Measurements from ENCODE around the gene TOX3.

The TOX3 gene

DNA sequence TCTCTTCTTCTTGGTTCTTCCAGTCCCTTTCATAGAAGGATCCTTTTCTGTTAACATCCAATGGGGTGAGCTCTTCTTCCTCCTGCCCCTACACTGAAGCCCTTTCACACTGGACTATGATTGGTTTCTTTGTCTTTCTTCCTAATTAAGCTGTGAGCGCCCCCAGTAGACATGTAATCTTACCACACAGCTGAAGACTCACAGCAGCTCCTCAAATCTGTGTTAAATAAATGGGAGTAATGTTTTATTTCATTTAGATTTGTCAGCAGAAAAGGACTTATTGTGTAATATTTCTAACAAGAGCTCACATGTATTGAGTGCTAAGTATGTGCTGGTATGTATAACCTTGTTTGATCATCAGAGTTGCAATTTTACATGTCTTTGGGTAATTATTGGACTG, 55.7 kb downstream of the TOX3 start:
- TF ChIP-seq, protein P1, sequence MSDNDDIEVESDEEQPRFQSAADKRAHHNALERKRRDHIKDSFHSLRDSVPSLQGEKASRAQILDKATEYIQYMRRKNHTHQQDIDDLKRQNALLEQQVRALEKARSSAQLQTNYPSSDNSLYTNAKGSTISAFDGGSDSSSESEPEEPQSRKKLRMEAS (IDR thresholded peaks at IDR 0.05) = no peak
- TF ChIP-seq YY1 (IDR thresholded peaks at IDR 0.05; ENCODE audit: low read depth) (no peak), NFIC (IDR thresholded peaks at IDR 0.05) (no peak)

DNA sequence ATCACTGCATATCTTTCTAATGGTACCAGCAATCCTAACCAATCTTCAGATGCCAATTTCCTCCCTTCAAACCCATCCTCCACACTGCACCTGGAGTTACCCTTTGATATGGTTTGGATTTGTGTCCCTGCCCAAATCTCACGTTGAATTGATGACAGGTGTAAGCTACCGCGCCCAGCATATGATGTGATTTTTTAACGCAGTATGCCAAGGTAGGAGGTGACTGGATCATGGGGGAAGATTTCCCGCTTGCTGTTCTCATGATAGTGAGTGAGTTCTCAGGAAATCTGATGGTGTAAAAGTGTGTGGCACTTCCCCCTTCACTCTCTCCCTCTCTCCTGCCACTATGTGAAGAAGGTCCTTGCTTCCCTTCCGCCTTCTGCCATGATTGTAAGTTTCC, 57.0 kb downstream of the TOX3 start:
- TF ChIP-seq TEAD4 (IDR thresholded peaks at IDR 0.05) = no peak
- no peak for TF ChIP-seq CEBPB (IDR thresholded peaks at IDR 0.05)
- TF ChIP-seq TCF12 (IDR thresholded peaks at IDR 0.05; ENCODE audit: low read depth) = no peak
- no peak for TF ChIP-seq EP300 (IDR thresholded peaks at IDR 0.05; ENCODE audit: borderline replicate concordance)
- no peak for TF ChIP-seq ZBTB7A (IDR thresholded peaks at IDR 0.05; ENCODE audit: low read depth)
- no peak for TF ChIP-seq TAF1 (IDR thresholded peaks at IDR 0.05; ENCODE audit: low read depth)
- TF ChIP-seq NFIC (IDR thresholded peaks at IDR 0.05) = no peak
- TF ChIP-seq, protein P2, sequence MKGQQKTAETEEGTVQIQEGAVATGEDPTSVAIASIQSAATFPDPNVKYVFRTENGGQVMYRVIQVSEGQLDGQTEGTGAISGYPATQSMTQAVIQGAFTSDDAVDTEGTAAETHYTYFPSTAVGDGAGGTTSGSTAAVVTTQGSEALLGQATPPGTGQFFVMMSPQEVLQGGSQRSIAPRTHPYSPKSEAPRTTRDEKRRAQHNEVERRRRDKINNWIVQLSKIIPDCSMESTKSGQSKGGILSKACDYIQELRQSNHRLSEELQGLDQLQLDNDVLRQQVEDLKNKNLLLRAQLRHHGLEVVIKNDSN (IDR thresholded peaks at IDR 0.05) = no peak

DNA sequence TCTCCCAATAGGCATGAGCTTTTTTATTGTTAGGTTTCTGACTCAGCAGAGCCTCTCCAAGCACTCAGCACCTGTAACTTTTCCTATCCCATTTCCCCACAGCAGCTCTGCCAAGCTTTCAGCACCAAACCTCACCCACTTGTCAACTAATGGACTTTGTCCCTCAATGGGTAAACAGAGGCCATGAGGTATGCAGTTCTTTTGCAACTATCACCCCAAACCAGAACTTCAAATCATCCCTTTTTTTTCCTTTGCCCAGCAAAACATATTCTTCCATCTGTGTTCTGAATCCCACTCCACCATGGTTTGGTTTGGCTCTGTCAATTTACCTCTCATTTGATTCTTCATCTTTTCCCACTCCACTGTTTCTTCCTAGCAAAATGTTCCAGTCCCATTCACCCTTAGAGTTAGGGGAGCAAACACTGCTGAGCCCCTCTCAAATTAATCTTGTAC, 58.1 kb downstream of the TOX3 start:
- TF ChIP-seq TCF12 (IDR thresholded peaks at IDR 0.05; ENCODE audit: low read depth) = no peak
- TF ChIP-seq NFIC (IDR thresholded peaks at IDR 0.05) = no peak
- TF ChIP-seq, protein P3, sequence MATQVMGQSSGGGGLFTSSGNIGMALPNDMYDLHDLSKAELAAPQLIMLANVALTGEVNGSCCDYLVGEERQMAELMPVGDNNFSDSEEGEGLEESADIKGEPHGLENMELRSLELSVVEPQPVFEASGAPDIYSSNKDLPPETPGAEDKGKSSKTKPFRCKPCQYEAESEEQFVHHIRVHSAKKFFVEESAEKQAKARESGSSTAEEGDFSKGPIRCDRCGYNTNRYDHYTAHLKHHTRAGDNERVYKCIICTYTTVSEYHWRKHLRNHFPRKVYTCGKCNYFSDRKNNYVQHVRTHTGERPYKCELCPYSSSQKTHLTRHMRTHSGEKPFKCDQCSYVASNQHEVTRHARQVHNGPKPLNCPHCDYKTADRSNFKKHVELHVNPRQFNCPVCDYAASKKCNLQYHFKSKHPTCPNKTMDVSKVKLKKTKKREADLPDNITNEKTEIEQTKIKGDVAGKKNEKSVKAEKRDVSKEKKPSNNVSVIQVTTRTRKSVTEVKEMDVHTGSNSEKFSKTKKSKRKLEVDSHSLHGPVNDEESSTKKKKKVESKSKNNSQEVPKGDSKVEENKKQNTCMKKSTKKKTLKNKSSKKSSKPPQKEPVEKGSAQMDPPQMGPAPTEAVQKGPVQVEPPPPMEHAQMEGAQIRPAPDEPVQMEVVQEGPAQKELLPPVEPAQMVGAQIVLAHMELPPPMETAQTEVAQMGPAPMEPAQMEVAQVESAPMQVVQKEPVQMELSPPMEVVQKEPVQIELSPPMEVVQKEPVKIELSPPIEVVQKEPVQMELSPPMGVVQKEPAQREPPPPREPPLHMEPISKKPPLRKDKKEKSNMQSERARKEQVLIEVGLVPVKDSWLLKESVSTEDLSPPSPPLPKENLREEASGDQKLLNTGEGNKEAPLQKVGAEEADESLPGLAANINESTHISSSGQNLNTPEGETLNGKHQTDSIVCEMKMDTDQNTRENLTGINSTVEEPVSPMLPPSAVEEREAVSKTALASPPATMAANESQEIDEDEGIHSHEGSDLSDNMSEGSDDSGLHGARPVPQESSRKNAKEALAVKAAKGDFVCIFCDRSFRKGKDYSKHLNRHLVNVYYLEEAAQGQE (IDR thresholded peaks at IDR 0.05; ENCODE audit: low read depth) = no peak
- TF ChIP-seq TEAD4 (IDR thresholded peaks at IDR 0.05) = no peak
- TF ChIP-seq EP300 (IDR thresholded peaks at IDR 0.05; ENCODE audit: borderline replicate concordance) = no peak
- TF ChIP-seq CREB1 (IDR thresholded peaks at IDR 0.05; ENCODE audit: low read depth) = no peak
- TF ChIP-seq, protein P2 (IDR thresholded peaks at IDR 0.05) = no peak
- TF ChIP-seq FOXM1 (IDR thresholded peaks at IDR 0.05; ENCODE audit: borderline replicate concordance, low read depth) = no peak
- TF ChIP-seq YY1 (IDR thresholded peaks at IDR 0.05; ENCODE audit: low read depth) = no peak
- TF ChIP-seq ZBTB7A (IDR thresholded peaks at IDR 0.05; ENCODE audit: low read depth) = no peak
- TF ChIP-seq RAD21 (IDR thresholded peaks at IDR 0.05; ENCODE audit: low read depth) = no peak
- TF ChIP-seq CEBPB (IDR thresholded peaks at IDR 0.05) = no peak
- TF ChIP-seq, protein P1 (IDR thresholded peaks at IDR 0.05) = no peak
- no peak for TF ChIP-seq EGR1 (IDR thresholded peaks at IDR 0.05)
- TF ChIP-seq TAF1 (IDR thresholded peaks at IDR 0.05; ENCODE audit: low read depth) = no peak

DNA sequence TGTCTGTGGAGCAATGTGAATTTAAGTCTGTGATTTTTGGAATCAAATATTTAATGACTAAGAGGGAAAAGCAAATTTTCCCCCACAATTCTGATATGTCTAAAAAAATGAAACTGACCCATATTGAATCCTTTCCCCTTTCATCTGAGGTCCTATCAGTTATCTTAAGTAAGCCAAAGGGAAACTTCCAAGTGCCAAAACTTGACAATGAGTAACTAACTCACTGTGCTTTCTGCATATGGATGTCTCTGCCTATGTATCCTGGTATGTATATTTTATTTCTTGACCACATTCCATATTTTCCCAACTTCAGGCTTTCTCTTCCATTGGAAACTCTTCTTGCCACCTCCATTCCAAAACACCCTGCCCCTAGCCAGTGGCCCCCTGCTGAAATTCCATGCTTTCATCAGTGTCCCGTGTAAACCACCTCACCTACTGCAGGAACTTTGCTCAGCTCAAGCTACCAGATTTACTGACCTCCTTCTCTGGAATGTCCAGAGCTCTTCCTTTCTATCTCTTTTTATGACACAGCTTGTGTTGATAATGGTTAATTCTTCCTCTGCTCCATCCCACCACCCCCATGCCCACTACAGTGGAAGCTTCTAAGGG, 59.0 kb downstream of the TOX3 start:
- TF ChIP-seq, protein P1 (IDR thresholded peaks at IDR 0.05) = no peak
- TF ChIP-seq, protein P2 (IDR thresholded peaks at IDR 0.05) = no peak
- TF ChIP-seq EP300 (IDR thresholded peaks at IDR 0.05; ENCODE audit: borderline replicate concordance) = no peak
- TF ChIP-seq EGR1 (IDR thresholded peaks at IDR 0.05) = no peak
- no peak for TF ChIP-seq TAF1 (IDR thresholded peaks at IDR 0.05; ENCODE audit: low read depth)

DNA sequence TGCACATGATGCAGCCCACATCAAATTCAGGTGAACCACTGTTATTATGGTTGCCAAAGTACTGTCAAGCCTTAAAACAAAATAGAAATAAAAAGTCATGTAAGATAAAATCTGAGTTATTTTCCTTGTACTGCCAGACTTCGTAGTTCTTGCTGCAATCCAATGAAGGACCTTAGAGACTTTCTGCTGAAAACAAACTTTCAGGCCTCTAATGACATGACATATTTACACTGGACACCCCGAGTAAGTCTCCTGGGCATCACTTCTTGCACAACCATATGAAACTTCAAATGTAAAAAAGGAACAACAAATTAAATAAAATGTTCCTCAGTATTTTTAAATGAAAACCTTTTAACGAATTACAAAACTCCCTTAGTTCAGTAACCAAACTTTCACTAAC, 66.7 kb downstream of the TOX3 start:
- TF ChIP-seq EP300 (IDR thresholded peaks at IDR 0.05; ENCODE audit: borderline replicate concordance) = no peak

DNA sequence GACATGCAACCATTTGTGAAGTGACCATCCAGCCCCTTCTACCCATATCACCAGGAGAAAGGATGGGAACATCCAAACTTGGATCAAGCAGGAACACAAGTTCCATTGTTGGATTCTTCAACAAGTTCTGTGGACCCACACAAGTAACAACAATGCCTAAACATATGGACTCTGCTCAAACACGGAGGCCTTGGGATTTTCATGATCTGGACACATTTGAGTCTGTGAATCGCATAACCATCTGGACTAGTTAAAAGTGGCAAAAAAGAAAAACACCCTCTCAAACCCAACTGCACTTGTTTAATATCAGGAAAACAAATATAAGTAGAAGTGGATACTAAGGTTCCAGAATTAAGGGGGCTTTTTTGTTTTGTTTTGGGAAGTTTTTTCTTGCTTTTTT, 70.8 kb downstream of the TOX3 start:
- TF ChIP-seq CREB1 (IDR thresholded peaks at IDR 0.05; ENCODE audit: low read depth) = no peak
- no peak for TF ChIP-seq TAF1 (IDR thresholded peaks at IDR 0.05; ENCODE audit: low read depth)
- TF ChIP-seq EP300 (IDR thresholded peaks at IDR 0.05; ENCODE audit: borderline replicate concordance) = no peak
- no peak for TF ChIP-seq TEAD4 (IDR thresholded peaks at IDR 0.05)
- no peak for TF ChIP-seq NFIC (IDR thresholded peaks at IDR 0.05)
- no peak for TF ChIP-seq EGR1 (IDR thresholded peaks at IDR 0.05)

DNA sequence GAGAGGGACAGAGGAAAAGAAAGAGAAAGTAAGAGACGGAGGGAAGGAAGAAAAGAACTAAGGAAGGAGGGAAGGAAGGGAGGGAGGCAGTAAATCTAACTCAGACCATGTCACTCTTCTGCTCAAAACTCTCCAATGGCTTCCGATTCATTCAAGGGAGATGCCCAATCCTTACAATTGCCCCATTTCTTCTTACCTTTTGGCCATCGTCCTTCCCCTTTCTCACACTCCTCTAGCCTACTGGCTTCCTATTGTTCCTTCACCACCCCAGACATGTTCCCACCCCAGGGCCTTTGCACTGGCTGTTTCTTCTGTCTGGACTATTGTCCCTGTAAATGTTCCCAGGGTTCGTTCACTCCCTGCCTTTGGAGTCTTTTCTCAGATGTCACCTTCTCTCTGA, 72.3 kb downstream of the TOX3 start:
- TF ChIP-seq TCF12 (IDR thresholded peaks at IDR 0.05; ENCODE audit: low read depth) (no peak), FOXM1 (IDR thresholded peaks at IDR 0.05; ENCODE audit: borderline replicate concordance, low read depth) (no peak), CREB1 (IDR thresholded peaks at IDR 0.05; ENCODE audit: low read depth) (no peak), NFIC (IDR thresholded peaks at IDR 0.05) (no peak), EP300 (IDR thresholded peaks at IDR 0.05; ENCODE audit: borderline replicate concordance) (no peak), CEBPB (IDR thresholded peaks at IDR 0.05) (no peak), EGR1 (IDR thresholded peaks at IDR 0.05) (no peak), TAF1 (IDR thresholded peaks at IDR 0.05; ENCODE audit: low read depth) (no peak), TEAD4 (IDR thresholded peaks at IDR 0.05) (no peak), RAD21 (IDR thresholded peaks at IDR 0.05; ENCODE audit: low read depth) (no peak), YY1 (IDR thresholded peaks at IDR 0.05; ENCODE audit: low read depth) (no peak), ZBTB7A (IDR thresholded peaks at IDR 0.05; ENCODE audit: low read depth) (no peak)
- TF ChIP-seq, protein P3 (IDR thresholded peaks at IDR 0.05; ENCODE audit: low read depth) = no peak
- TF ChIP-seq, protein P1 (IDR thresholded peaks at IDR 0.05) = no peak
- TF ChIP-seq, protein P2 (IDR thresholded peaks at IDR 0.05) = no peak

Data from Ishikawa (cell line).